ENCODE measurements around the gene RIMS4.

RIMS4 gene

DNA sequence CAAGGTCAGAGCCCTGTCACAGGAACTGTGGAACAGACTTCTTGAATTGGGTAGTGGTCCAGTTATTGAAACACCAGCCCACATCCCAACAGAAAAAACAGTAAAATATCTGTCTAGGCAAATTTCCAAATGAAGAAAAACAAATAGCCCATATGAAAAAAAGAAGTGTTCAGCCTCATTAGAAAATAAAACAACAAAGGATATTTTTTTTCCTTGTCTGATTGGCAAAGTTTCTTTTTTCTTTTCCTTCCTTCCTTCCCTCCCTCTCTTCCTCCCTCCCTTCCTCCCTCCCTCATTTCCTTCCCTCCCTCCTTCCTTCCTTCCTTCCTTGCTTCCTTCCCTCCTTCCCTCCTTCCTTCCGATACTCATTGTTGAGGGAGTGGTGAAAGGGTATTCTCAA lies 20.6 kb upstream of the RIMS4 start:
- H3K4me3 ChIP-seq (ENCODE audit: low read length): no peak overlapping the region
- H3K27me3 ChIP-seq (ENCODE audit: control insufficient read depth, low read length): peaks cover 41% of the 10 kb centered on the region
- no peak for TF ChIP-seq EZH2phosphoT487 (IDR thresholded peaks at IDR 0.05; ENCODE audit: borderline replicate concordance, low read length)
- TF ChIP-seq, protein P1, sequence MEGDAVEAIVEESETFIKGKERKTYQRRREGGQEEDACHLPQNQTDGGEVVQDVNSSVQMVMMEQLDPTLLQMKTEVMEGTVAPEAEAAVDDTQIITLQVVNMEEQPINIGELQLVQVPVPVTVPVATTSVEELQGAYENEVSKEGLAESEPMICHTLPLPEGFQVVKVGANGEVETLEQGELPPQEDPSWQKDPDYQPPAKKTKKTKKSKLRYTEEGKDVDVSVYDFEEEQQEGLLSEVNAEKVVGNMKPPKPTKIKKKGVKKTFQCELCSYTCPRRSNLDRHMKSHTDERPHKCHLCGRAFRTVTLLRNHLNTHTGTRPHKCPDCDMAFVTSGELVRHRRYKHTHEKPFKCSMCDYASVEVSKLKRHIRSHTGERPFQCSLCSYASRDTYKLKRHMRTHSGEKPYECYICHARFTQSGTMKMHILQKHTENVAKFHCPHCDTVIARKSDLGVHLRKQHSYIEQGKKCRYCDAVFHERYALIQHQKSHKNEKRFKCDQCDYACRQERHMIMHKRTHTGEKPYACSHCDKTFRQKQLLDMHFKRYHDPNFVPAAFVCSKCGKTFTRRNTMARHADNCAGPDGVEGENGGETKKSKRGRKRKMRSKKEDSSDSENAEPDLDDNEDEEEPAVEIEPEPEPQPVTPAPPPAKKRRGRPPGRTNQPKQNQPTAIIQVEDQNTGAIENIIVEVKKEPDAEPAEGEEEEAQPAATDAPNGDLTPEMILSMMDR (IDR thresholded peaks at IDR 0.05; ENCODE audit: low read depth, low read length, poor library complexity, severe bottlenecking): no peak

DNA sequence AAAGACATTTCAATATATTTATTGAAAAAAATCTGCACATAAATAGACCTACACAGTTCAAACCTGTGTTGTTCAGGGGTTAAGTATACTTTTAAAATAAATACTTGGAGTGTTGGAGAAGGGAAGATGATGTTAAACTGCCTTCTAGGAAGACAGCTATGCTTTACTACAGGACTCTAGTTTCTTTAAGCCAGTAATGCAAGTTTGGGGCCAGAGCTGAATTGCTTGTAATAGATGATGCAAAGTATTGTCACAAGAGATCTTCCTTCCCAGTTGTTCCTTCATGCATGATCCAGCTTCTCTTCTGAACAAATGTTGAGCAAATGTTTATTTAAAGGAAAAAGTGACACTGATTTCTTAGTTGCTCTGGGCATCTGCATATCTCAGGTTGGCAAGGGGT lies 20.2 kb upstream of the RIMS4 start:
- H4K20me1 ChIP-seq (ENCODE audit: control insufficient read depth, insufficient read depth, low read depth, low read length): no peaks in the 10 kb centered on the region
- peaks cover 37% of the 10 kb centered on the region for H3K27me3 ChIP-seq (ENCODE audit: control insufficient read depth, low read length)
- H3K4me3 ChIP-seq (ENCODE audit: low read length): no peak overlapping the region
- no peaks in the 10 kb centered on the region for H3K4me1 ChIP-seq (ENCODE audit: control insufficient read depth, low read length)
- H3K4me2 ChIP-seq (ENCODE audit: low read length): no peak overlapping the region
- H3K27ac ChIP-seq (ENCODE audit: low read depth, low read length): no peak overlapping the region
- H3K36me3 ChIP-seq (ENCODE audit: control insufficient read depth, low read length): no peaks in the 10 kb centered on the region
- H3K9me3 ChIP-seq (ENCODE audit: control insufficient read depth, insufficient read depth, low read length): no peaks in the 10 kb centered on the region
- H3F3A ChIP-seq (ENCODE audit: control insufficient read depth, insufficient read depth): no peaks in the 10 kb centered on the region
- no peaks in the 10 kb centered on the region for H3K9me2 ChIP-seq (replicated peaks; ENCODE audit: control insufficient read depth, low read length)
- H3K79me2 ChIP-seq (ENCODE audit: control insufficient read depth, low read length): no peaks in the 10 kb centered on the region
- no peak for TF ChIP-seq EZH2phosphoT487 (IDR thresholded peaks at IDR 0.05; ENCODE audit: borderline replicate concordance, low read length)
- TF ChIP-seq, protein P1 (IDR thresholded peaks at IDR 0.05; ENCODE audit: low read depth, low read length, poor library complexity, severe bottlenecking): no peak

More for the DNA sequence above, 20.6 kb upstream of the RIMS4 start:
- no peaks in the 10 kb centered on the region for H3K9me3 ChIP-seq (ENCODE audit: control insufficient read depth, insufficient read depth, low read length)
- H3K4me2 ChIP-seq (ENCODE audit: low read length): no peak overlapping the region
- H3F3A ChIP-seq (ENCODE audit: control insufficient read depth, insufficient read depth): no peaks in the 10 kb centered on the region
- no peaks in the 10 kb centered on the region for H3K79me2 ChIP-seq (ENCODE audit: control insufficient read depth, low read length)
- H3K9me2 ChIP-seq (replicated peaks; ENCODE audit: control insufficient read depth, low read length): no peaks in the 10 kb centered on the region
- no peaks in the 10 kb centered on the region for H3K4me1 ChIP-seq (ENCODE audit: control insufficient read depth, low read length)
- H3K36me3 ChIP-seq (ENCODE audit: control insufficient read depth, low read length): no peaks in the 10 kb centered on the region
- no peak overlapping the region for H3K27ac ChIP-seq (ENCODE audit: low read depth, low read length)
- H4K20me1 ChIP-seq (ENCODE audit: control insufficient read depth, insufficient read depth, low read depth, low read length): no peaks in the 10 kb centered on the region

DNA sequence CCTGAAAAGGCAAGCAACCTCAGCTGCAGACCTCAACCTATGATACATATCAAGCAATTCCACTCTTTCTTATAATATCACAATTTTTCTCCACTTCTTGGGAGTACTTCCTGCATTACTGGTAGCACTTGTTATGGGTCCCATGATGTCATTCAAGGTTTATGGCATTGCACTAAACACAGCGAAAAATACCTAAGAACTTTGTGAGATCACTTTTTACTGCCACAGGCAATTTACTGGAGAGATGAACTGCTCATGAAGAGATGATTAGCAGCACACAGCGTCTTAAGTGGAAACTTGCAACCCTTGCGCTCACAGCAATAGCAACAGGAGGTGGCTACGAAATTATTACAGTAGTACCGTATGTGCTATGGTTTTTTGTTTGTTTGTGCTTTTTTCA lies 19.3 kb upstream of the RIMS4 start:
- Histone ChIP-seq H4K20me1 (ENCODE audit: control insufficient read depth, insufficient read depth, low read depth, low read length) (no peaks in the 10 kb centered on the region), H3K4me3 (ENCODE audit: low read length) (no peak overlapping the region), H3K9me3 (ENCODE audit: control insufficient read depth, insufficient read depth, low read length) (no peaks in the 10 kb centered on the region), H3K36me3 (ENCODE audit: control insufficient read depth, low read length) (no peaks in the 10 kb centered on the region), H3K79me2 (ENCODE audit: control insufficient read depth, low read length) (no peaks in the 10 kb centered on the region), H3K9me2 (replicated peaks; ENCODE audit: control insufficient read depth, low read length) (no peaks in the 10 kb centered on the region), H3K4me2 (ENCODE audit: low read length) (no peak overlapping the region), H3K27me3 (ENCODE audit: control insufficient read depth, low read length) (peaks cover 35% of the 10 kb centered on the region), H3F3A (ENCODE audit: control insufficient read depth, insufficient read depth) (no peaks in the 10 kb centered on the region), H3K4me1 (ENCODE audit: control insufficient read depth, low read length) (no peaks in the 10 kb centered on the region), H3K27ac (ENCODE audit: low read depth, low read length) (no peak overlapping the region)
- TF ChIP-seq, protein P1 (IDR thresholded peaks at IDR 0.05; ENCODE audit: low read depth, low read length, poor library complexity, severe bottlenecking): no peak
- TF ChIP-seq EZH2phosphoT487 (IDR thresholded peaks at IDR 0.05; ENCODE audit: borderline replicate concordance, low read length): no peak

DNA sequence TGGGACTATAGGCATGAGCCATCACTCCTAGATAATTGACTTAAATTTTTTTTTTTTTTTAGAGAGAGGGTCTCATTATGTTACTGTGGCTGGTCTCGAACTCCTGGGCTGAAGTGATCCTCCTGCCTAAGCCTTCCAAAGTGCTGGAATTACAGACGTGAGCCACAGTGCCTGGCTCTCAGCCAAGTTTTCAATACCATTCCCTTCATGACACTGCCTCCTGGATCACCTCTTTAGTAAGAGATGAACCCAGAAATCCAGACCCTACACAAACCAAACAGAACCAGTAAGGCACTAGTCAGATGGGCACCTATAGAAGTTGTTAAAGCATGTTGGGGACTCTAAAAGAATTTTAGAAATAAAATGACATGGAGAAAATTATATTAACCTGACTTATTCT lies 18.3 kb upstream of the RIMS4 start:
- Histone ChIP-seq H4K20me1 (ENCODE audit: control insufficient read depth, insufficient read depth, low read depth, low read length) (no peaks in the 10 kb centered on the region), H3K9me3 (ENCODE audit: control insufficient read depth, insufficient read depth, low read length) (no peaks in the 10 kb centered on the region), H3K4me3 (ENCODE audit: low read length) (no peak overlapping the region), H3K27me3 (ENCODE audit: control insufficient read depth, low read length) (peaks cover 37% of the 10 kb centered on the region), H3K36me3 (ENCODE audit: control insufficient read depth, low read length) (no peaks in the 10 kb centered on the region), H3K9me2 (replicated peaks; ENCODE audit: control insufficient read depth, low read length) (no peaks in the 10 kb centered on the region), H3K79me2 (ENCODE audit: control insufficient read depth, low read length) (no peaks in the 10 kb centered on the region), H3K4me2 (ENCODE audit: low read length) (no peak overlapping the region), H3F3A (ENCODE audit: control insufficient read depth, insufficient read depth) (no peaks in the 10 kb centered on the region), H3K4me1 (ENCODE audit: control insufficient read depth, low read length) (no peaks in the 10 kb centered on the region), H3K27ac (ENCODE audit: low read depth, low read length) (no peak overlapping the region)
- TF ChIP-seq EZH2phosphoT487 (IDR thresholded peaks at IDR 0.05; ENCODE audit: borderline replicate concordance, low read length): no peak
- TF ChIP-seq, protein P1 (IDR thresholded peaks at IDR 0.05; ENCODE audit: low read depth, low read length, poor library complexity, severe bottlenecking): no peak

Measured in DOHH2 (cell line).